Measurements from ENCODE around the gene TCP11L2.

DNA sequence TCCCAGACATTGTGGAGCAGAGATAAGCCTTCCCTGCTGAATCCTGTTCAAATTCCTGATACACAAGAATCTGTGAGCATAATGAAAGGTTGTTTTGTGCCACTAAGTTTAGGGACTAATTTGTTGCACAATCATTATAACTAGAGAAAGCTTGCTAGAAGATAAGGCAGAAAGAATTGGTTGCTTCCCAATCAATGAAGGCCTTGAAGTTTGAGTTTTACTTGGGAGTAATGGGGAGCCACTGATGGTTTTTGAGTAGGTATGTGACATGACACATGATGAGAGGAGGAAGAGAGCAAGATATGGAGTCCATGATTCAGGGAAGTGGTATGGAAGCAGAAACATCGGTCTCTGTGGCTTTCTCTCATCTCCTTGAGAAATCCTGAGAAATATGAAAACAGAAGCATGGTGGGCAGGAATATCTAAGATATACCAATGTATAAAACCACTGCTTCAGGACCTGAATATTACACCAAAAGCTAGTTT lies 13.3 kb upstream of the TCP11L2 start:
- TF ChIP-seq, protein P1, sequence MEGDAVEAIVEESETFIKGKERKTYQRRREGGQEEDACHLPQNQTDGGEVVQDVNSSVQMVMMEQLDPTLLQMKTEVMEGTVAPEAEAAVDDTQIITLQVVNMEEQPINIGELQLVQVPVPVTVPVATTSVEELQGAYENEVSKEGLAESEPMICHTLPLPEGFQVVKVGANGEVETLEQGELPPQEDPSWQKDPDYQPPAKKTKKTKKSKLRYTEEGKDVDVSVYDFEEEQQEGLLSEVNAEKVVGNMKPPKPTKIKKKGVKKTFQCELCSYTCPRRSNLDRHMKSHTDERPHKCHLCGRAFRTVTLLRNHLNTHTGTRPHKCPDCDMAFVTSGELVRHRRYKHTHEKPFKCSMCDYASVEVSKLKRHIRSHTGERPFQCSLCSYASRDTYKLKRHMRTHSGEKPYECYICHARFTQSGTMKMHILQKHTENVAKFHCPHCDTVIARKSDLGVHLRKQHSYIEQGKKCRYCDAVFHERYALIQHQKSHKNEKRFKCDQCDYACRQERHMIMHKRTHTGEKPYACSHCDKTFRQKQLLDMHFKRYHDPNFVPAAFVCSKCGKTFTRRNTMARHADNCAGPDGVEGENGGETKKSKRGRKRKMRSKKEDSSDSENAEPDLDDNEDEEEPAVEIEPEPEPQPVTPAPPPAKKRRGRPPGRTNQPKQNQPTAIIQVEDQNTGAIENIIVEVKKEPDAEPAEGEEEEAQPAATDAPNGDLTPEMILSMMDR (IDR thresholded peaks at IDR 0.05), result no peak
- TF ChIP-seq POLR2A (IDR thresholded peaks at IDR 0.05) (no peak), EP300 (IDR thresholded peaks at IDR 0.05) (no peak)

All from ovary (tissue), 3 donors.